NCI-H2107 treated with DMSO at 0.1 percent for 48 hours (cell line): ENCODE measurements around the gene CYB561D1.
A peak's percentile ranks its signal among the peaks of the same experiment; 100 is the strongest.

Experiments
- DNase-seq: peaks from one replicate; lab custom pipeline; 2025; ENCODE audit not compliant: unreplicated experiment; lab: John Stamatoyannopoulos, UW

The CYB561D1 gene

GRCh38 chr1:109546311-109547109 is 52.6 kb downstream of the CYB561D1 start:
- peak; percentile 97 for DNase-seq

GRCh38 chr1:109547463-109548320 is 53.8 kb downstream of the CYB561D1 start:
- DNase-seq: peak; percentile 67

GRCh38 chr1:109548321-109549267 is 54.7 kb downstream of the CYB561D1 start, which contains the start of gene GNAI3:
TSS of gene GNAI3 (plus strand) at chr1:109548615. CDS start at chr1:109548721, 106 bp downstream.
- DNase-seq: peak; percentile 94
